ENCODE data around the gene LNPEP.

- TF ChIP-seq CTCF (IDR thresholded peaks at IDR 0.05; ENCODE audit: borderline replicate concordance, extremely low read depth, low read length, poor library complexity, severe bottlenecking) = no peak
- no peak for TF ChIP-seq EZH2 (IDR thresholded peaks at IDR 0.05; ENCODE audit: borderline replicate concordance, low read depth, low read length, severe bottlenecking)
These were observed 4.7 kb downstream of the LNPEP start for GRCh38 chr5:96940586-96940985.
